Kidney capillary endothelial cell (primary cell): ENCODE results near the gene COMMD7.
A peak's percentile ranks its signal among the peaks of the same experiment; 100 is the strongest.

Experiments
- DNase-seq: peaks from one replicate; pipeline ENCODE4 v3.0.0-alpha.2; 2018; ENCODE audit warnings: low spot score

The COMMD7 gene

DNA sequence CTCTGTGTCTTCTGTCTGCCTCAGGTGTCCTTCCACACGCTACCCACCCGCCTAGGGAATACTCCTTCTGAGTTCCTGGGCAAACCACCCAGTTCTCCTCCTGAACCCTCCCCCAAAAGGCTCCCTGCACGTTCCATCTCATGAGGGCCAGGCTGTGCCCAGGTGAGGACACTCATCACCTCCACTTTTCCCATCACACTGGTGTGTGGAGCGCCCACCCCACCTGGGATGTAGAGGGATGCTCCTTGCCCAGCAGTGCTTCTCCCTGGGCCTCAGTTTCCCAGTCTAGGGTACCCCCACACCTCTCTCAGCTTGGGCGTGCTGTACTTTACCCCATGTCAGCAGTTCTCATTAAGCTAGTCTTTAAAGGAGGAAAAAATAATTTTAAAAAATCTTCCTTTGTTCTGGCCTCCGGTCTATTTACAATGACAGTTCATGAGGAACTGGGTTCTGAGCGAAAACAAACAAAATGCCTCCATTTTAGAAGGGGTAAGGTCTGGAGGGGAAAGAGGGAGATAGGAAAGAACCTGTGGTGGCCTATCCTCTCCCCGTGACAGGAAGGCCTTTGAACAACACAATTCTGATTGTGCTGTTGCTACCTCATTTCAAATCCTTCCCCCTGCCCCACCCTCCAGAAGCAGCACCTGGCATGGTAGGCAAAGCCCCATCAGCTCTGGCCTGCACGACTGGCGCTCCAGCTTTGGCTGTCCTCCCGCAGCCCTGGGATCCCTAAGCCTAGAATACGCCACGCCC is 67.9 kb downstream of the COMMD7 start:
- no peak for DNase-seq

DNA sequence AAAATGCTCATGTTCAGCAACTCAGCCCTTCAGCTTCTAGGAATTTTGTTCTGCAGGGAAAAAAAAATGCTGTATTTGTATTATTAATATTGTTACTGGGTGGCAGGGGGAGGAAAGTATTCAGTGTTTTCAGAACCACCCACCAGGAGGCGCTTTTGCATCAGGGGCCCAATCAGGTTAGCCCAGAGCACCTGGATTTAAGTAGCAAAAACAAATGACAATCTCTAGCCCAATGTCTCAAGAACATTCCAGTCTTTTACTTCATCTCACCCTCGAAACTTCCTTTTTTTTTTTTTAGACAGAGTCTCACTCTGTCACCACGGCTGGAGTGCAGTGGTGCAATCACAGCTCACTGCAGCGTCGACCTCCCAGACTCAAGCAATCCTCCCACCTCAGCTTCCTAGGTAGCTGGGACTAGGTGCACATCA is 68.9 kb downstream of the COMMD7 start:
- DNase-seq = peak; percentile 51

GRCh38 chr20:32672982-32673851 is 70.0 kb downstream of the COMMD7 start:
- no peak for DNase-seq

- no peak for DNase-seq
These were observed 70.8 kb downstream of the COMMD7 start for GRCh38 chr20:32672394-32672981.

DNA sequence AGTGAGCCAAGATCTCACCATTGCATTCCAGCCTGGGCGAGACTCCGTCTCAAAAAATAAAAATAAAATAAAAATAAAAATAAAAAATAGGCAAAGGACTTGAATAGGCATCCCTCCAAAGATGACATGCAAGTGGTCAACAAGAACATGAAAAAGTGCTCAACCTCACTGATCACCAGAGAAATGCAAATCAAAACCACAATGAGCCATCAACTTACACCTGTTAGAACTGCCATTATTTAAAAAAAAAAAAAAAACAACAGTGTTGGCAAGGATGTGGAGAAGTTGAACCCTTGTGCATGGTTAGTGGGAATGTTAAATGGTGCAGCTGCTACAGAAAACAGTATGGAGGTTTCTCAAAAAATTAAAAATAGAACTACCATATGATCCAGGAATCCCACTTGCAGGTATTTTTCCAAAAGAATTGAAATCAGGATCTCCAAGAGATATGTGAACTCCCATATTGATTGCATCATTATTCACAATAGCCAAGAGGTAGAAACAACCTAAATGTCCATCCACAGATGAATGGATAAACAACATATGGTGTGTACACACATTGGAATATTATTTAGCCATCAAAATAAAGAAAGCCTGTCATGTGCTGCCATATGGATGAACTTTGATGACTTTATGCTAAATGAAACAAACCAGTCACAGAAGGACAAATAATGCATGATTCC is 72.4 kb downstream of the COMMD7 start:
- no peak for DNase-seq

DNA sequence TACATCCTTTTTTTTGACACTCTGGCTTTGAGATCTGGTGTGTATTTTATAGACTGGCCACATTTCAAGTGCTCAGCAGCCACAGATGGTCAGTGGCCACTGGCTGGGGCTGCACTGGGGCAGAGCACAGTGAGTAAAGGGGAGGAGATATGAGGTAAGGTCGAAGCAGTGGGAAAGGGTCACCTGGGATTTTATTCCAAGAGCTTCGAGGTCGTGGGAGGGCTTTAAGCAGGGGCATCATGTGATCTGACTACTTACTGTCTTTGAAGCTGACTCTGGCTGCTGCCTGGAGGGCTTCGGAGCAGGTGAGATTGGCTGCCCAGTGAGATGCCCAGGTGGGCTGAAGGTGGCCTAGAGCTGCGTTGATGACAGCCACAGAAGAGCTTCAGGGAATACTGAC is 76.2 kb downstream of the COMMD7 start:
- DNase-seq = no peak

DNA sequence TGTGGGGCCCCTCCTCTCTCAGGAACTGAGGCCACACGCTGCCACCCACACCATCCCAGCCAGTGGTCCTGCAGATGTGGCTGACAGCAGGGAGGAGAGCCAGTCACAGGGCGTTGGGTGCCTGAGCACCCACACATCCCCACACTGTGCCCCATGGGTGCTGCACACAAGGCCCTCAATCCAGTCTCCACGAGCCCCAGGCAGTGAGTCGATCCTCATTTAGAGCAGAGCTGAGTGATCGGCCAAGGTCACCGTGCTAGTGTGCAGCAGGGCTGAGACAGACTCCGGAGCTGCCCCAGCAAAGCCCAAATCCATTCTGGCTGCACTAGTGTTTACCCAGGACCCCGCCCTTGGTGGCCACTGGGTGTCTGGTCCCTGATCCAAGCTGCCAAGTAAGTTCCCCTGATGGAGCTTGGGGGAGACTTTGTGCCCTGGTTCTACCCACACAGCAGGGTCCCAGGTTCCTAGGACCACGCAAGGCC is 78.5 kb downstream of the COMMD7 start:
- DNase-seq = no peak

GRCh38 chr20:32664012-32664677 is 79.1 kb downstream of the COMMD7 start:
- no peak for DNase-seq

- no peak for DNase-seq
These were observed 79.8 kb downstream of the COMMD7 start for GRCh38 chr20:32663335-32664011.

DNA sequence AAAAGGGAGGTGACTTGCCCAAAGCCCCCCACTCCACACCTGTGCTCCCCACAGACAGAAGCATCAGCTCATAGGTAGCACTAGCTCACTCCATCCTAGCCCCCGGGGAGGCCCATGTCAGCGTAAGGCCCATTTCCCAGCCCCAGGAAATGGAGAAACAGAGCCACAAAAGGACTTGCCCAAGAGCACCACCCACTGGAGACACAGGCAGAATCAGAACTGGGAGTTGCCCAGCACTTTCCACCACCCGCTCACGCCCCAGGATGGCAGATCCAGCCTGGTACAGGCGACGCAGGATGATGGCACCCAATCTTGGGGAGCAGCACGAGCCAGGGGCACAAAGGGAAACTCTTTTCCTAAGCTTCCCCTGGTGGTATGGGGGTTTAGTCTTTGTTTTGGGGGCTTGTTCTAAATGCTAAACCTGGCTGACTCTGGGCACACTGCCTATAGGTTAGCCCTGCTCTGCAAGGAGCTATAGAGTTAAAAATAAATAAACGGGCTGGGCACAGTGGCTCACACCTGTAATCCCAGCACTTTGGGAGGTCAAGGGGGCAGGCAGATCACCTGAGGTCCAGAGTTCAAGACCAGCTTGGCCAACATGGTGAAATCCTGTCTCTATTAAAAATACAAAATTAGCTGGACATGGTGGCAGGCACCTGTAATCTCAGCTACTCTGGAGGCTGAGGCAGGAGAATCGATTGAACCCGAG is 81.3 kb downstream of the COMMD7 start:
- no peak for DNase-seq

- DNase-seq = no peak
These were observed 82.6 kb downstream of the COMMD7 start for GRCh38 chr20:32660661-32661060.

DNA sequence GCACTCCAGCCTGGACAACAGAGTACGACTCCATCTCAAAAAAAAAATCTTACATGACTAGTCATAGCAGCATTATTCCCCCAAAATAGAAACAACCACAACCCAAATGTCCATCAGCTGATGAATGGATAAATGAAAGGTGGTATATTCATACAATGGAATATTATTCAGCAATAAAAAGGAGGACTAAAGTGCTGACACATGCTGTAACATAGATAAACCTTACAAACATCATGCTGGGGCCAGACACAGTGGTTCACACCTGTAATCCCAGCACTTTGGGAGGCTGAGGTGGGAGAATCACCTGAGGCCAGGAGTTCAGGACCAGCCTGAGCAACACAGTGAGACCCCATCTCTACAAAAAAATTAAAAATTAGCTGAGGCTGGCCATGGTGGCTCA is 86.4 kb downstream of the COMMD7 start:
- DNase-seq = no peak

DNA sequence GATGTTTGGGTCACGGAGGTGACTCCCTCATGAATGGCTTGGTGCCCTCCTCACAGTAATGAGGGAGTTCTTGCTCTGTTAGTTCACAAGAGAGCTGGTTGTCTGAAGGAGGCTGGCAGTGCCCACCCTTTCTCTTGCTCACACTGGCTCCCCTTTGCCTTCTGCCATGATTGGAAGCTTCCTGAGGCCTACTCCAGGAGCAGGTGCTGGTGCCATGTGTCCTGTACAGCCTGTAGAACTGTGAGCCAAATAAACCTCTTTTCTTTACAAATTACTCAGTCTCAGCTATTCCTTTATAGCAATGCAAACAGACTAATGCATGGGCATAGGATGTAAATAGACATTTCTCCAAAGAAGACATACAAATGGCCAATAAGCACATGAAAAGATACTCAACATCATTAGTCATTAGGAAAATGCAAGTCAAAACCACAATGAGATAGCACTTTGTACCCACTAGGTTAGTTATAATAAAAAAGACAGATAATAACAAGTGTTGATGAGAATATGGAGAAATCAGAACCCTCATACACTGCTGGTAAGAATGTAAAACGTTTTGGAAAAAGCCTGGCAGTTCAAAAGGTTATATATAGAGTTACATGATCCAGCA is 87.3 kb downstream of the COMMD7 start:
- no peak for DNase-seq

- peak; percentile 87 for DNase-seq
These were observed 90.3 kb downstream of the COMMD7 start for GRCh38 chr20:32652739-32653526.
